ENCODE results near the gene CDCA5. TPM values are rescaled to one million over a fixed set of nuclear protein-coding genes. Genes with fewer than 3 reads are reported as not detected.
A peak's percentile ranks its signal among the peaks of the same experiment; 100 is the strongest.

CDCA5 gene
- total RNA-seq, 1 donor from 2014 or later: 92.5 TPM

- no peak overlapping the region for H3K4me3 Mint-ChIP-seq
- DNase-seq (ENCODE audit: low spot score): no peak
- no peak overlapping the region for H3K27ac Mint-ChIP-seq
- peaks cover 5% of the 10 kb centered on the region for H3K27me3 Mint-ChIP-seq (ENCODE audit: insufficient read depth)
- intact Hi-C loops (cut with micrococcal nuclease): no loop called here
- no peaks in the 10 kb centered on the region for H3K9me3 Mint-ChIP-seq
- H3K4me1 Mint-ChIP-seq (ENCODE audit: low read depth): peaks cover 28% of the 10 kb centered on the region
- H3K36me3 Mint-ChIP-seq (ENCODE audit: low read depth): no peaks in the 10 kb centered on the region
Observed at GRCh38 chr11:65058012-65058411, 25.8 kb downstream of the CDCA5 start.

GRCh38 chr11:65057526-65057925 is 26.3 kb downstream of the CDCA5 start:
- intact Hi-C loops (cut with micrococcal nuclease): no loop called here
- no peak overlapping the region for H3K4me3 Mint-ChIP-seq
- H3K36me3 Mint-ChIP-seq (ENCODE audit: low read depth): no peaks in the 10 kb centered on the region
- H3K27me3 Mint-ChIP-seq (ENCODE audit: insufficient read depth): peaks cover 6% of the 10 kb centered on the region
- H3K4me1 Mint-ChIP-seq (ENCODE audit: low read depth): peaks cover 28% of the 10 kb centered on the region
- H3K9me3 Mint-ChIP-seq: no peaks in the 10 kb centered on the region
- DNase-seq (ENCODE audit: low spot score): no peak
- no peak overlapping the region for H3K27ac Mint-ChIP-seq

GRCh38 chr11:65056999-65057398 is 26.8 kb downstream of the CDCA5 start:
- intact Hi-C loops (cut with micrococcal nuclease): no loop called here
- peaks cover 28% of the 10 kb centered on the region for H3K4me1 Mint-ChIP-seq (ENCODE audit: low read depth)

GRCh38 chr11:65055538-65055937 is 28.3 kb downstream of the CDCA5 start:
- H3K4me3 Mint-ChIP-seq: no peak overlapping the region
- no peaks in the 10 kb centered on the region for H3K36me3 Mint-ChIP-seq (ENCODE audit: low read depth)
- peaks cover 6% of the 10 kb centered on the region for H3K27me3 Mint-ChIP-seq (ENCODE audit: insufficient read depth)
- H3K9me3 Mint-ChIP-seq: no peaks in the 10 kb centered on the region
- no peak overlapping the region for H3K27ac Mint-ChIP-seq
- intact Hi-C loops (cut with micrococcal nuclease): no loop called here
- peaks cover 21% of the 10 kb centered on the region for H3K4me1 Mint-ChIP-seq (ENCODE audit: low read depth)
- DNase-seq (ENCODE audit: low spot score): no peak

More at GRCh38 chr11:65056999-65057398, 26.8 kb downstream of the CDCA5 start:
- Mint-ChIP-seq H3K9me3 (no peaks in the 10 kb centered on the region), H3K36me3 (ENCODE audit: low read depth) (no peaks in the 10 kb centered on the region), H3K27me3 (ENCODE audit: insufficient read depth) (peaks cover 6% of the 10 kb centered on the region), H3K27ac (no peak overlapping the region), H3K4me3 (no peak overlapping the region)
- no peak for DNase-seq (ENCODE audit: low spot score)

- Mint-ChIP-seq H3K27me3 (ENCODE audit: insufficient read depth) (peaks cover 1% of the 10 kb centered on the region), H3K27ac (peak overlapping the region; percentile 88), H3K36me3 (ENCODE audit: low read depth) (no peaks in the 10 kb centered on the region), H3K9me3 (no peaks in the 10 kb centered on the region), H3K4me3 (no peak overlapping the region), H3K4me1 (ENCODE audit: low read depth) (peaks cover 14% of the 10 kb centered on the region)
- DNase-seq (ENCODE audit: low spot score): no peak
- intact Hi-C loops (cut with micrococcal nuclease): no loop called here
Observed at GRCh38 chr11:65053827-65054508, 29.9 kb downstream of the CDCA5 start.

- Mint-ChIP-seq H3K4me1 (ENCODE audit: low read depth) (peaks cover 22% of the 10 kb centered on the region), H3K27me3 (ENCODE audit: insufficient read depth) (peaks cover 1% of the 10 kb centered on the region), H3K27ac (no peak overlapping the region), H3K4me3 (no peak overlapping the region), H3K36me3 (ENCODE audit: low read depth) (peaks cover 2% of the 10 kb centered on the region), H3K9me3 (no peaks in the 10 kb centered on the region)
- intact Hi-C loops (cut with micrococcal nuclease): no loop called here
- DNase-seq (ENCODE audit: low spot score): no peak
Observed at GRCh38 chr11:65051398-65051858, 32.4 kb downstream of the CDCA5 start.

- Mint-ChIP-seq H3K9me3 (no peaks in the 10 kb centered on the region), H3K27me3 (ENCODE audit: insufficient read depth) (peaks cover 1% of the 10 kb centered on the region), H3K4me1 (ENCODE audit: low read depth) (peaks cover 20% of the 10 kb centered on the region), H3K4me3 (peak overlapping the region; percentile 81), H3K36me3 (ENCODE audit: low read depth) (peaks cover 12% of the 10 kb centered on the region), H3K27ac (peak overlapping the region; percentile 80)
- no peak for DNase-seq (ENCODE audit: low spot score)
- intact Hi-C loops (cut with micrococcal nuclease): no loop called here
Observed at GRCh38 chr11:65047581-65048422, 36.0 kb downstream of the CDCA5 start.

GRCh38 chr11:65045728-65046127 is 38.1 kb downstream of the CDCA5 start:
- no peak overlapping the region for H3K27ac Mint-ChIP-seq
- no peak for DNase-seq (ENCODE audit: low spot score)
- no peak overlapping the region for H3K4me3 Mint-ChIP-seq
- H3K4me1 Mint-ChIP-seq (ENCODE audit: low read depth): peaks cover 26% of the 10 kb centered on the region
- intact Hi-C loops (cut with micrococcal nuclease): no loop called here
- H3K9me3 Mint-ChIP-seq: no peaks in the 10 kb centered on the region
- H3K36me3 Mint-ChIP-seq (ENCODE audit: low read depth): peaks cover 12% of the 10 kb centered on the region
- no peaks in the 10 kb centered on the region for H3K27me3 Mint-ChIP-seq (ENCODE audit: insufficient read depth)

- Mint-ChIP-seq H3K4me3 (no peak overlapping the region), H3K27me3 (ENCODE audit: insufficient read depth) (no peaks in the 10 kb centered on the region), H3K36me3 (ENCODE audit: low read depth) (peaks cover 12% of the 10 kb centered on the region), H3K9me3 (no peaks in the 10 kb centered on the region), H3K4me1 (ENCODE audit: low read depth) (peaks cover 31% of the 10 kb centered on the region), H3K27ac (no peak overlapping the region)
- no peak for DNase-seq (ENCODE audit: low spot score)
- intact Hi-C loops (cut with micrococcal nuclease): no loop called here
Observed at GRCh38 chr11:65045061-65045460, 38.8 kb downstream of the CDCA5 start.

- Mint-ChIP-seq H3K4me1 (ENCODE audit: low read depth) (peaks cover 31% of the 10 kb centered on the region), H3K4me3 (no peak overlapping the region), H3K9me3 (no peaks in the 10 kb centered on the region), H3K36me3 (ENCODE audit: low read depth) (peaks cover 15% of the 10 kb centered on the region), H3K27me3 (ENCODE audit: insufficient read depth) (no peaks in the 10 kb centered on the region), H3K27ac (no peak overlapping the region)
- intact Hi-C loops (cut with micrococcal nuclease): loop anchor here (5.0 kb wide), 1 partner anchor 528 kb away; the partner anchor contains the start of genes FAM89B and ZNRD2
- no peak for DNase-seq (ENCODE audit: low spot score)
Observed at GRCh38 chr11:65043881-65044501, 39.8 kb downstream of the CDCA5 start.

GRCh38 chr11:65042891-65043290 is 40.9 kb downstream of the CDCA5 start:
- H3K4me1 Mint-ChIP-seq (ENCODE audit: low read depth): peaks cover 31% of the 10 kb centered on the region
- intact Hi-C loops (cut with micrococcal nuclease): loop anchor here (5.0 kb wide), 1 partner anchor 529 kb away; the partner anchor contains the start of genes FAM89B and ZNRD2
- H3K9me3 Mint-ChIP-seq: no peaks in the 10 kb centered on the region
- DNase-seq (ENCODE audit: low spot score): no peak
- no peaks in the 10 kb centered on the region for H3K27me3 Mint-ChIP-seq (ENCODE audit: insufficient read depth)
- peak overlapping the region; percentile 90 for H3K4me3 Mint-ChIP-seq
- H3K36me3 Mint-ChIP-seq (ENCODE audit: low read depth): peaks cover 15% of the 10 kb centered on the region
- peak overlapping the region; percentile 36 for H3K27ac Mint-ChIP-seq

- Mint-ChIP-seq H3K4me3 (peak within 1 kb of the TSS; percentile 90), H3K4me1 (ENCODE audit: low read depth) (peaks cover 19% of the 10 kb centered on the region), H3K27ac (peak within 1 kb of the TSS; percentile 93), H3K36me3 (ENCODE audit: low read depth) (peaks cover 14% of the 10 kb centered on the region), H3K27me3 (ENCODE audit: insufficient read depth) (no peaks in the 10 kb centered on the region), H3K9me3 (no peaks in the 10 kb centered on the region)
- intact Hi-C loops (cut with micrococcal nuclease): loop anchor here (1.0 to 5.0 kb wide), 10 partner anchors 14 to 531 kb away; partner anchors contain the start of genes ATG2A, CDCA5, FAM89B and SNX15
- DNase-seq (ENCODE audit: low spot score): peak; percentile 90
Observed at GRCh38 chr11:65040847-65041622, 42.8 kb downstream of the CDCA5 start, which contains the start of gene SAC3D1. Gene SAC3D1, plus strand, starts transcription at chr11:65041210. Its CDS starts 83 bp downstream, at chr11:65041293.

All from activated T-helper 1 cell treated with anti-CD3 and anti-CD28 coated beads, Interleukin-12 subunit alpha, Interleukin-12 subunit beta, Interleukin-2, Interleukin-4 antibody, amounts not matched to agents 30 ng/mL and 10 ng/mL and 1 ng/mL, durations not matched to agents 14 hours and 24 hours and 36 hours (primary cell).